HG02610 (cell line): ENCODE results near the gene PIAS4.

Experiments used
- ATAC-seq: cut with Tn5 transposase; IDR thresholded peaks from one replicate; pipeline ENCODE4 v1.9.1; 2021; ENCODE audit warnings: mild to moderate bottlenecking, moderate library complexity; ENCODE audit not compliant: unreplicated experiment

The PIAS4 gene

GRCh38 chr19:4018775-4019504 lies 11.4 kb downstream of the PIAS4 start:
- ATAC-seq: no peak

- no peak for ATAC-seq
These were observed 12.0 kb downstream of the PIAS4 start for GRCh38 chr19:4019578-4019977.

- no peak for ATAC-seq
These were observed 16.3 kb downstream of the PIAS4 start for GRCh38 chr19:4023600-4024398.

- ATAC-seq: no peak
These were observed 17.8 kb downstream of the PIAS4 start for GRCh38 chr19:4025317-4025716.

- no peak for ATAC-seq
These were observed 19.6 kb downstream of the PIAS4 start for GRCh38 chr19:4027146-4027545.

GRCh38 chr19:4028334-4029246 lies 21.1 kb downstream of the PIAS4 start:
- ATAC-seq: no peak

- ATAC-seq: no peak
These were observed 21.7 kb downstream of the PIAS4 start for GRCh38 chr19:4029247-4029614.

GRCh38 chr19:4030552-4030951 lies 23.0 kb downstream of the PIAS4 start:
- ATAC-seq: no peak

- ATAC-seq: no peak
These were observed 23.4 kb downstream of the PIAS4 start for GRCh38 chr19:4030981-4031380.

- no peak for ATAC-seq
These were observed 23.9 kb downstream of the PIAS4 start for GRCh38 chr19:4031420-4031819.

- no peak for ATAC-seq
These were observed 24.9 kb downstream of the PIAS4 start for GRCh38 chr19:4032436-4032835.

- ATAC-seq: no peak
These were observed 25.8 kb downstream of the PIAS4 start for GRCh38 chr19:4033028-4033956.

GRCh38 chr19:4034048-4035017 lies 26.8 kb downstream of the PIAS4 start:
- ATAC-seq: no peak

- ATAC-seq: no peak
These were observed 27.6 kb downstream of the PIAS4 start for GRCh38 chr19:4035018-4035566.

GRCh38 chr19:4035582-4035981 lies 28.0 kb downstream of the PIAS4 start:
- ATAC-seq: no peak

- no peak for ATAC-seq
These were observed 29.2 kb downstream of the PIAS4 start for GRCh38 chr19:4036576-4037300.

- no peak for ATAC-seq
These were observed 29.9 kb downstream of the PIAS4 start for GRCh38 chr19:4037301-4037949.

GRCh38 chr19:4038057-4038456 lies 30.5 kb downstream of the PIAS4 start:
- ATAC-seq: no peak
